Right kidney (tissue), 1 donor: ENCODE measurements around the gene LCMT1.
"Not testable (repeated sequence)": the region's sequence is repeated elsewhere in the genome, so short reads cannot be mapped to it uniquely, and the experiment has no call there.

Experiments used
- DNase-seq: peaks from one replicate; pipeline ENCODE4 v3.0.0-alpha.2; 2016

Gene LCMT1

DNA sequence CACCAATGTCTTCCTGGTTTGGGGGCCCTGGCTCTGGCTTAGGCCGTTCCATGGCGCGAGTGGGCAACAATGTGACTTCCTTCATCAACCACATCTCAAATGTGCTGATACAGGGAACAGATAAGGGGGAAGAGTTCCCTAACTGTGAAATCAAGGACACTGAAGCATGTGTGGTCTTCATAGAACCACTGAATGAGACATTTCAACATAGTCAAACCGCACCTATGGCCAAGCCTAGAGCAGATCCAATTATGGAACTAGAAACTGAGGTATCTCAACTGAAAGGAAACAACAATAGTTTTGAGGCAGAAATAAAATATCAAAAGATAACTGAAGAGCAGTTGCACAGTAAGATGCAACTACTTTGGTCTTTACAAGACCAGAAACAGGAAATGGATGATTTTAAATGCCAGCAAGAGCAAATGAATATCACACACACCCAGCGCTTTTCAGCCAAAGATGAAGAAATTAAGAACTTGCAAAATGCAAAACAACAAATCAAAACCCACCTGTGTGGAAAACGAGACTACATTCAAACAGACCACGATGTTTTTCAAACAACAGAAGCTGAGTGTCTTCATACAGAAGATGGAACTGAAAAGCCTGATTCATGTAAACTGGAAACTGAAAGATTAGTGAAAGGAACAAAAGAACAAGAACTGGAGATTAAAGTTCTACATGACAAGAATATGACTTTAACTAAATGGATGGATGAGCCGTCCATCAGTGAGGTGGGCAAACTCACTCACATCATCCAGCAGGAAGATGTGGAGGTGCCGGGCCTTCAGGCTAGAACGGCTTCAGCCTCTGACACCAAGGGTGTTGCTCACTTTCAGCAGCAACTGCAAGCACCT, 18.1 kb upstream of the LCMT1 start:
- no peak for DNase-seq

DNA sequence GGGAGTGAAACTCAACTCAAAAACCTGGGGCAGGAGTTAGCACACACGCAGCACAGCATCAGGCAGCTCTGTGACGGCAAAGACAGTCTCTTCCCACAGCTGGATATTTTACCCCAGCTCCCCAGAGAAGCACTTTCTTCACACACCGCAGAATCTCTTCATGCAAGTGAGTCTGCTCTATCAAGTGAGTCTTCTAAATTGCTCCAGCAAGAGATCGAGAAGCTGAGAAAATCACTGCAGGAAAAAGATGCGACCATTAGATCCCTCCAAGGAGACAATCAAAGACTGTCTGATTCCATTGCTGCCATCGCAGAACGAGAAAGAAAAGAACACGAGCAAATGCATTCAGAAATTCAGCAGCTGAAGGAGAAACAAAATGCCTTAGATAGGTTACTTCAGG, 16.9 kb upstream of the LCMT1 start:
- no peak for DNase-seq

- DNase-seq = no peak
Observed at GRCh38 chr16:25095636-25096035, 15.9 kb upstream of the LCMT1 start.

- no peak for DNase-seq
Observed at GRCh38 chr16:25097276-25097975, 14.1 kb upstream of the LCMT1 start.

DNA sequence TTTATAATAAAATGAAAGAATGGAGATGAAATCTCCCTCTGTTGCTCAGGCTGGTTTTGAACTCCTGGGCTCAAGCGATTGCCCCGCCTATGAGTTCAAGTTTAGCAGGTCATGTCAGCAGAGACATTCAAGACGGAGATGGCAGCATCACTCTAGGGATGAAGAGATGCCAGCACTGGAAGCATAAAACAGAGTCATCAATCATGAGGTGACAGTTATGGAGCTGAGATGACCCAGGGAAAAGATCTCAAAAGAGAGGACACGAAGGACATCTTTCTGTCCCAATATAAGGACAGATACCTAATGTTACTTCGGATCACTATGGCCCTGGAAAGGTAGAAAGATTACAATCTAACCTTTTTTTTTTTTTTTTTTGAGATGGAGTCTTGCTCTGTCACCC, 11.0 kb upstream of the LCMT1 start:
- no peak for DNase-seq

DNA sequence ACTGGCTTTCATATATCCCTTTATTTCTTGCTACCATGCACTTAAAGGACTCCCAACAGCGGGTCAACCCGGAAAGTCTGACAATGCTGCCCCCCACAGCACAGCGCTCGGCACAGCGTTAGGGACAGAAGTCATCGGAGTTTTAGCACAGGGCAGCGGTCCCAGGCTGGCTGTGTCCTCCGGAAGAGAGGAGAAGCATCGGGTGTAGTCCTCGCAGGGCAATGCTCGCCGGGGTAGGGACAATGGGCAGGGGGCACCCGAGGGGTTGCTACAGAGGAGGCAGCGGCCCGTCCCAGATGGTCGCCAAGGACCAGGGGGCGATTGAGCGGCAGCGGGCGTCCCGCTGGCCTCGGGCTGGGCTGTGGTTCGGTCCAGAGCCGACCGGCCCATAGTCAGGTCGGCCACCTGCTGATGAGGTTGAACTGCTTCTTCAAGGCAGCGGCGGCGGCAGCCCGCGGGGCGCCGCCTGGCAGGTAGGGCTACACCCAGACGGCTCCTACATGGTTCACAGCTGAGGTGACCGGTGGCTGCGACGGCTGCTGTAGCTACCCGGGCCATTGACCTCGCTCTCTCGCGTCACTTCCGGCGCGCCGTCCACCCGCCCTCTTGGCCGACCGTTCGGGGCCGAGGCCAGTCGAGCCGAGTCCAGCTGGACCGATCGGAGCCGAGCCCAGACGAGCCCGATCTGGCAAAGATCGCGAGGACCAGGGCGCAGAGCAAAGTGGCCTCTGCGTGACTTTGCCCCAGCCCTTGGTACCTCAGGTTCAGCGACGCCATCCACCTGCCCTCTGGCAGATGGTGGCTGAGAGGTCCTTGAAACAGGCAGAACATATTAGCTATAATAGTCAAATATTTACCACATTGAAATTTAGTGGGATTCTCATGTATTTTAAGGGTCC, 4.7 kb upstream of the LCMT1 start:
- DNase-seq = peak; percentile 90

DNA sequence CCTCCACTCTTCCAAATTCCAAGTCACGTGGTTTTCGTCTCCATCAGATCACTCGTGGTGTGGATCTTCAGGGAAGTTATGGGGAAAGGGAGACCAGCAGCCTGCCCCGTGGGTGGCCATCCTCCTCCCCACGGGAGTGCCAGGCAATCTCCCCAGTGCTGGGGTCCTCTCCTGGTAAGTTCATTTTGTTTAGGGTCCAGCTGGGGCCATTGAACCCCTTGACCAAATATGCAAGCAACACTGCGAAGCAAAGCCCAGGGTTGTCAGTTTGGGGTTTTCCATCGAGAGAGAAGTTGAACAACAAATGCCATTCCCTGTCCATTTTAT, 4.1 kb upstream of the LCMT1 start:
- DNase-seq = no peak

- no peak for DNase-seq
Observed at GRCh38 chr16:25108054-25108453, 3.5 kb upstream of the LCMT1 start.

GRCh38 chr16:25109643-25110042, 1.9 kb upstream of the LCMT1 start:
- DNase-seq = no peak

- DNase-seq = no peak
Observed at GRCh38 chr16:25110387-25110947, 1.1 kb upstream of the LCMT1 start.

- no peak for DNase-seq
Observed at GRCh38 chr16:25114121-25114520, 2.6 kb downstream of the LCMT1 start.

DNA sequence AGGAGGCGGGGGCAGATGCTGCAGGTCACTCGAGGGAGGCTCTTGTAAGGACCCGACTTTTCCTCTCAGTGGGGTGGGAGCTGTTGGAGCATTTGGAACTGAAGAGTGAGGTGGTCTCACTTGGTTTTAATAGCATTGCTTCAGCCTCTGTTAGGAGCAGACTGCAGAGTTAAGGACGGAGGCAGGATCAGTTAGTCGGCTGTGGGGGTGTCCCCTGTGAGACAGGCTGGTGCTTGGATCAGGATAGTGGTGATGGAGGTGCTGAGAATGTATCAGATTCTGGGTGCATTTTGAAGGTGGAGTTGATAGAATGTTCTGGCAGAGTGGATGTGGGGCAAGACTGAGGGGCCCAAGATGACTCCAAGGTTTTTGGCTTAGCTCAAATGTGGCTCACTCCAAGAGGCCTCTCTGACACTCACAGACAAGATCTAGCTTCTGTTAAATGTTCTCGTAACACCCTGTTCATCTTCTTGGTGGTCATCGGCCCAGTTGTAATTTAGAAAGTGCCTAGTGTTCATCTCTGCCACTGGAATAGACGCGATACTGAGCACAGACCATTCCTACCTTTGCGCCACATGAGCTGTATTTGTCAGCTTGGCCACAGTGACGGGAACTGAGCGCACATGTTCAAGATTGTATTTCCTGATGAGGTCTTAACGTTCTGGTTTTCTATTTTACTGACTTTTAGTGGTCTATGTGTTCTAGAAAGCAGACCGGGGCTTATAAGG, 7.5 kb downstream of the LCMT1 start:
- DNase-seq = no peak

- no peak for DNase-seq
Observed at GRCh38 chr16:25121824-25122600, 10.5 kb downstream of the LCMT1 start.

DNA sequence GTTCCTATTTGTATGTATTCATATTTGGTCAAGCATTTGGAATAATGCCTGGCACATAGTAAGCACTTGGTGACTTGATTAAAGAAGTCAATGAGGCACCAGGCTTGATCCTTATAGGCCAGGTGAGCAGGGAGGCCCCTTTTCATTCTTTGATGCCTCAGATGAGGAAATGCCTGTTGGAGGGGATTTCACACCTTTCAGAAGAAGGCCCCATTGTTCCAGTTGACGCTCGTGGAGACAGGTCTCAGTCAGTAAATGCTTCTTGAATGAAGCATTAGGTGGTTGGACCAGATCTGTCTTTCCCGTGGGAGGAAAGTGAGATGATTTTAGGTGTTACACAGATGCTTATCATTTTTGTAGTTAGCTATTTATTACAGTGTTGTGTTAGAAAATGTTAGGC, 13.0 kb downstream of the LCMT1 start:
- DNase-seq = no peak

GRCh38 chr16:25126086-25126666, 14.6 kb downstream of the LCMT1 start:
- DNase-seq = not testable (repeated sequence)

DNA sequence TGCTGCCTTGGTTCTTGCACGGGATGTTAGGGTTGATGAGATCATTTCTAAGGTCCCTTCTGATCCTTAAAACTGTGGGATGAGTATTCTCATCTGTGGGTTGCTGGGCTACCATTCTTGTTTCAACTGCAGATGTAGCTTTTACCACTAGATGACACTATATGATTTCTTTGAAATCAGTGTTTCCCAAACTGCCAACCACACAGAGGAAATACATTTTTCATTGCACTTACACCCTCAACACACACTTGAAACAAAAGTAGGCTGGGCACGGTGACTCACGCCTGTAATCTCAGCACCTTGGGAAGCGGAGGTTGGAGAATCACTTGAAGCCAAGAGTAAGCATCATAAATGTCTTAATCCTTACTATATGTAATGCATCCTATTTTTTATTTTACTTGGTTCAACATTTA, 15.3 kb downstream of the LCMT1 start:
- DNase-seq = no peak

GRCh38 chr16:25132751-25133150, 21.2 kb downstream of the LCMT1 start:
- not testable (repeated sequence) for DNase-seq

GRCh38 chr16:25134166-25134700, 22.7 kb downstream of the LCMT1 start:
- no peak for DNase-seq

GRCh38 chr16:25135254-25135878, 23.8 kb downstream of the LCMT1 start:
- no peak for DNase-seq

DNA sequence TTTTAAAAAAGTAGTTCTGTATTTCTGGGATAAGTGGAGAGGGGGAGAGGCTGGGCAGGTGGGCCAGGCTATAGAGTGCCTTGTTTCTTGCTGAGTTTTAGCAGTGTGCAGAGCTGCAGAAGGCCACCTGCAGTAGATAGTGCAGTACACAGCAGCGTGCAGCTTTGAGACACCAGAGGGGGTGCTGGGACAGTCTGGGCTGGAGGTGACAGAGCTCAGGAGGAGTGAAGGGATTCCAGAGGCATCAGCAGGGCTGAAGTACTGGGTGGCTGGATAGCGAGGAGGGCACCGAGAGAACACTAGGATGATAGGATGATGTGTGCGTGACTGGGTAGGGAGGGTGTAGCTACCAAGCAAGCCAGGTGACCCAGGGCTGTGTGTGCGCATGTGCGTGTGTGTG, 26.6 kb downstream of the LCMT1 start:
- DNase-seq = no peak
